22Rv1 (cell line): Measurements from ENCODE around the gene CPA5.

Experiments
- H3K27ac ChIP-seq: fragments of 450-650 bp; 2 replicates; pipeline ENCODE4 v1.5.1; 2017
- ZFX ChIP-seq: fragments of 450-650 bp; IDR thresholded peaks from 2 replicates; pipeline ENCODE4 v1.6.1; 2017; ENCODE audit warnings: antibody characterized with exemption, borderline replicate concordance
- TF ChIP-seq, protein P1 (sequence below): fragments of 450-650 bp; IDR thresholded peaks from 2 replicates; pipeline ENCODE4 v1.5.1; 2017; ENCODE audit warnings: mild to moderate bottlenecking

CPA5 gene

DNA sequence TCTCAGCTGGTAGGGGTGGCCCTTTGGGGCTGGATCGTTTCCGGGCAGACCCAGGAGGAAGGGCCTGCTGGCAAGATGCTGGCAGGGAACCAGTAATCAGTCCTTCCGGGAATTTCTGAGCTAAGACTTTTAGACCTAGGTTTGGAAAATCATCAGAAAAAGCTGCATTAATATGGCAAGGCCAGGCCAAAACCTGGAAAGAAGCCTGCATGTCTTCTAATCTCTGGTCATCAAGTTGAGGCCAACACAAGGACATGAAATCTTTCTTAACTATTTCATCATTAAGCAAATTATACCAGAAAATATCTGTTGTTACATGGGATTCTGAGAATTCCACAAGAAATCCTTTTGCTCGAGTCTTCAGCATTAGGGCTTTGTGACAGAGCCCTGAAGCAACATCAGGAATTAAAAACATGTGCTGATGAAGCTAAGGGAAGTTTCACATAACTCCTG, 55.5 kb downstream of the CPA5 start:
- no peak overlapping the region for H3K27ac ChIP-seq
- TF ChIP-seq, protein P1, sequence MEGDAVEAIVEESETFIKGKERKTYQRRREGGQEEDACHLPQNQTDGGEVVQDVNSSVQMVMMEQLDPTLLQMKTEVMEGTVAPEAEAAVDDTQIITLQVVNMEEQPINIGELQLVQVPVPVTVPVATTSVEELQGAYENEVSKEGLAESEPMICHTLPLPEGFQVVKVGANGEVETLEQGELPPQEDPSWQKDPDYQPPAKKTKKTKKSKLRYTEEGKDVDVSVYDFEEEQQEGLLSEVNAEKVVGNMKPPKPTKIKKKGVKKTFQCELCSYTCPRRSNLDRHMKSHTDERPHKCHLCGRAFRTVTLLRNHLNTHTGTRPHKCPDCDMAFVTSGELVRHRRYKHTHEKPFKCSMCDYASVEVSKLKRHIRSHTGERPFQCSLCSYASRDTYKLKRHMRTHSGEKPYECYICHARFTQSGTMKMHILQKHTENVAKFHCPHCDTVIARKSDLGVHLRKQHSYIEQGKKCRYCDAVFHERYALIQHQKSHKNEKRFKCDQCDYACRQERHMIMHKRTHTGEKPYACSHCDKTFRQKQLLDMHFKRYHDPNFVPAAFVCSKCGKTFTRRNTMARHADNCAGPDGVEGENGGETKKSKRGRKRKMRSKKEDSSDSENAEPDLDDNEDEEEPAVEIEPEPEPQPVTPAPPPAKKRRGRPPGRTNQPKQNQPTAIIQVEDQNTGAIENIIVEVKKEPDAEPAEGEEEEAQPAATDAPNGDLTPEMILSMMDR: no peak
- no peak for TF ChIP-seq ZFX

DNA sequence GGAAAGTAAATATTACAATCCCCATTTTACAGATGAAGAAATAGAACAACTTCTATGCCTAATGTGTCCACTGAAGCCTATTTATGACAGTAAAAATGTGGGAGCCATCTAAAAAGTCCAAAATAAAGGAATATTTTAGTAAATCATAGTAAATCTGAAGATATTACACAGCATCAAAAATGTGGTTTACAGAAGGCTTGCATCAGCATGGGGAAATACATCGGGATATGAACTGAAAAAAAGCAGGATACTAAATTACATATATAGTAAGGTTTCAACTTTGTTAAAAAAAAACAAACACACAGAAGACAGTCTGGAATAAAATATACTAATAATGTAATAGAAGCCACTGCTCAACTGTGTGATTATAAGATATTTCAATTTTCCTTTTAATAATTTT, 56.5 kb downstream of the CPA5 start:
- TF ChIP-seq, protein P1: no peak
- no peak for TF ChIP-seq ZFX
- no peak overlapping the region for H3K27ac ChIP-seq

DNA sequence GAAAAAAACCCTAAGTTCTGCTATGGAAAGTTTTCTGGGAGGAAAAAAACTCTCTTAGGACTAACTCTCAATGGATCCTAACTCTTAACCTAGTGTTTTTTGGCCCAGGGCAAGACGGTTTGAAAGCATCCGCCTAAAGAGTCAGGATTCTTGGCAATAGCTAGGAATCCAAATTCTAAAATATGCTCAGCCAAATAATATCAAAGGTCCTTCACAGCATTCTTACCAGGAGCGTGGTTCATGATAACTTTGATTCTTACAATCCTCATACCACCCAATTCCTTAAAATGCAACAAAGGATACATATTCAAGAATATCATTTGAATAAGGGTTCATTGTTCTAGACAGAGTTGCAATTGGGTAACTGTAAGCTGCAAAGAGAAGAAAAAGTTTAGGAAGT, 57.0 kb downstream of the CPA5 start:
- no peak for TF ChIP-seq ZFX
- TF ChIP-seq, protein P1: no peak
- no peak overlapping the region for H3K27ac ChIP-seq

- TF ChIP-seq, protein P1: no peak
- no peak for TF ChIP-seq ZFX
- no peak overlapping the region for H3K27ac ChIP-seq
These were observed 60.4 kb downstream of the CPA5 start for GRCh38 chr7:130405003-130405402.

GRCh38 chr7:130409067-130409711, 64.6 kb downstream of the CPA5 start:
- TF ChIP-seq, protein P1: no peak
- no peak for TF ChIP-seq ZFX
- H3K27ac ChIP-seq: no peak overlapping the region

DNA sequence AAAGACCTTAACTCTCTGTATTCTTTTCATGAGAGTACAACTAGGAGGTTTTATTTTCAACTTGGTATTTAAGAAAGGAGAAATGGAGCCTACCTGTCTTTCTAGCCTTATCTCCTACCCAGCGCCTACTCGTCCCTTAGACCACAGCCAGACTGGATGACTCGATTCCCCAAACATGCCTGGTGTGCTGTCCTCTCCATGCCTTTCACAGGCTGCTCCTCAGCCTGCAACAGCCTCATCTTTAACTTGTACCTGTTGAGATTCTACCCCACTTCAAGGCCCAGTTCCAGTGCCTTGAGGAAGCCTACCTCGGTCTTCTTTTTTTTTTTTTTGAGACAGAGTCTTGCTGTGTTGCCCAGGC, 65.1 kb downstream of the CPA5 start:
- no peak for TF ChIP-seq ZFX
- H3K27ac ChIP-seq: no peak overlapping the region

DNA sequence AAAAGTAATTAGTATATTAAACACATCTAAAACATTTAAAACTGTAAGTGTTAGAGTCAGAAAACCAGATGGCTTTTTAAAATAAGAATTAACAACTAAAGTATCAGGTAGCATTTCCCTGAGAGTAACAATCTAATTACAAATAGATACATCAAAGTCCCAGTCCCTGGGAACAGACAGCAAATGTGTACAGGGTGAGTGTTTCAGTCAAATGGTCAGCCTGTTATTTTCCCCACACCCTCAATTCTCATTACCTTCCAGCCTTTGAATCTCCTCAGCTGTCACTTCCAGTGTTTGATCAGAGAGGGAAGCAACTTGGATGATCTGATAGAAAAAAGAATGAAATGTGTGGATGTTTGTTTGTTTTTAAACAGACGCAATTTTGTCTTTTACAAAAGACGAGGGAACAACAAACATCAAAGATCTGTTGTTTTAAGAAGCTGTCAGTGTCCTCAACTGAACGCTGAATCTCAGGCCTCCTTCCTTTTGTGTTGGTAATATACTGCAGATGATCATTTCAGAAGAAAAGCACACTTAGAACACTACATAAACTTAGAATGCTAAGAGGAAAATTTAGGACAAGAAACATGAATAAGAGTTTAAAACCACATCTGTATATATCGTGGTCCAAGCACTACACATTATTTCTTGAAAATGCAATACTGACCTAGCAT, 66.4 kb downstream of the CPA5 start:
- H3K27ac ChIP-seq: no peak overlapping the region
- no peak for TF ChIP-seq ZFX
- TF ChIP-seq, protein P1: no peak
